ENCODE data around the gene VPS26C. TPM values are rescaled to one million over a fixed set of nuclear protein-coding genes. Genes with fewer than 3 reads are reported as not detected.

Gene VPS26C
- total RNA-seq, 2 experiments from 2014 or later: 61.4 to 62.8 TPM

- ChIA-PET CTCF (no interaction called here), POLR2A (no interaction called here)
These were observed 56.3 kb downstream of the VPS26C start for GRCh38 chr21:37210799-37211198.

DNA sequence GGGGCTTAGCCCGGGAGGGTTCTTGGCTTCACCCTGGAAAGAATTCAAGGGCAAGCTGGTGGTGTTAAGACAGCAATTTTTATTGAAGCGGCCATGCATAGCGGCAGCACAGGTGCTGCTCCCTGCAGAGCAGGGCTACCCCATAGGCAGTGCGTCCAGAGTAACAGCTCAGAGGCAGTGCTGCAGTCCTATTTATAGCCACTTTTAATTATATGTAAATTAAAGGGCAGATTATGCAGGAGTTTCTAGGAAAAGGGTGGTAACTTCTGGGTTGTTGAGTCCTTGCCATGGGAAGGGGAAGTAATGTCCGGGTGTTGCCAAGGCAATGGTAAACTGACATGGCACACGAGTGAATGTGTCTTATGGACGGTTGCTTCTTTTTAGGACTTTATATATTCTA lies 57.0 kb downstream of the VPS26C start:
- ChIA-PET CTCF (no interaction called here), POLR2A (no interaction called here)

GRCh38 chr21:37208741-37209225 lies 58.4 kb downstream of the VPS26C start:
- CTCF ChIA-PET: no interaction called here

DNA sequence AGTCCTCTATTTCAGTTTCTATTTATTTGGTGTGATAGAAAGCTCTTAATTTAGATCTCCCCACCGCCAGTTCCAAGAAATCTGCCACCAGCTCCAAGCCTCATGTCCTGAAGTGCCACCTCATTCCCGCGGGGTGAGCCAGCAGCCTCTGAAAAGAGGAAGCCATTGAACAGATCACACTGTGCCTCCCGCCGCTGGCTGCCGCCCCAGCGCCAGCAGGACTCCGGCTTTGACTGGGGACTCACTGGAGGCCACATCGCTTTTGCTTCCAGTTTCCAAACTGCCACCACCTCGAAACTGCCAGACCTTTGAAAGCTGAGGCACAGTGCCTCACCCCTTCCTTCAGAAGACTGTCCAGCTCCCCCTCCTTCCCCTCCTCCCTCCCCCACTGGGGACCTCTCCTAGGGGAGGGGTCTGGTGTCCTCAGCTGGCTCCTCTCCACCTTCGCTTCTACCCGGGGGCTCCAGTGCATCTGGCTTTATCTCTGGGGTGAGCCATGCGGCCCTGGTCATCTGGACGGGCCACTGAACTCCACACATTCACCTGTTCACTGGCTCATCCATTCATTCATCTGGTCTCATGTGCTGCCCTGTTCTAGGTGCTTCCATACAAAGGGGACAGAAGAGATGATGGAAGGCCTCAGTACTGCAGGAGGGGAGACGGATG lies 58.9 kb downstream of the VPS26C start:
- ChIA-PET CTCF (no interaction called here), POLR2A (no interaction called here)

More at GRCh38 chr21:37208741-37209225, 58.4 kb downstream of the VPS26C start:
- POLR2A ChIA-PET: no interaction called here

DNA sequence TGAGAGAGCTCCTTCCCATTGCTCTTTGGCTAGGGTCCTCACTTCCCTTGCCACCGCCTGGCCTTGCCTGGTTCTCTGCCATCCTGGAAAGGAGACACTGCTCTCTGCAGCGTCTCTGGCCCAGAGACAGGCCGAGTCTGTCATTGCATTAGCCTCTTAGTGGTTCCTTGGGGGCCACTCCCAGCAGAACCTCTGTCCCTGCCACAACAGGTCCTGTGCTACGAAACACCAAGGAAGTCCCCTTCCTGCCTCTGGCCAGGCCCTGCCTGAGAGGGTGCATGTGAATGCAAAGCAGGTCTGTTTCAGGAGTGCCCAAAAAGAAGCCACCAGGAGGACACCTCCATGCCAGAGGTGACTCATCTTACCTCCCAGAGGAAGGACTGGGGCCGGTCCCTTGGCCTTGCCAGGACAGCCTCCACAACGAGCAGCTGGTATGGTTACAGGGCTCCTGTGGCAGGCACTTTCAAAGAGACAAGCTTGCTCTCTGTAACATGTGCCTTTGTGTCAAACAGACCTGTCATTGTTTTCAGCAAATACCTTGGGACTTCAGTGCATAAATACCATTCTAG lies 59.6 kb downstream of the VPS26C start:
- ChIA-PET POLR2A (no interaction called here), CTCF (no interaction called here)

DNA sequence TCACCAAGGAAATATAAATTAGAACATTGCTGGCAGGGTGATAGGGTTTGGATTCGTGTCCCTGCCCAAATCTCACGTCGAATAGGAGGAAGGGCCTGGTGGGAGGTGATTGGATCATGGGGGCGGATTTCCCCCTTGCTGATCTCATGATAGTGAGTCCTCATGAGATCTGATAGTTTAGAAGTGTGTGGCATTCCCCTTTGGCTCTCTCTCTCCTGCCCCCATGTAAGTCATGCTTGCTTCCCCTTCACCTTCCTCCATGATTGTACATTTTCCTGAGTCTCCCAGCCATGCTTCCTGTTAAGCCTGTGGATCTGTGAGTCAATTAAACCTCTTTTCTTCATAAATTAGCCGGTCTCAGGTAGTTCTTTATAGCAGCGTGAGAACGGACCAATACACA lies 60.6 kb downstream of the VPS26C start:
- CTCF ChIA-PET: no interaction called here

GRCh38 chr21:37204580-37204979 lies 62.6 kb downstream of the VPS26C start:
- CTCF ChIA-PET: no interaction called here
- POLR2A ChIA-PET: interaction anchor here (1.3 kb wide), 1 partner anchor 16 kb away, joined by 6 read pairs; no protein-coding TSS in a partner anchor

More for the DNA sequence above, 60.6 kb downstream of the VPS26C start:
- POLR2A ChIA-PET: no interaction called here

DNA sequence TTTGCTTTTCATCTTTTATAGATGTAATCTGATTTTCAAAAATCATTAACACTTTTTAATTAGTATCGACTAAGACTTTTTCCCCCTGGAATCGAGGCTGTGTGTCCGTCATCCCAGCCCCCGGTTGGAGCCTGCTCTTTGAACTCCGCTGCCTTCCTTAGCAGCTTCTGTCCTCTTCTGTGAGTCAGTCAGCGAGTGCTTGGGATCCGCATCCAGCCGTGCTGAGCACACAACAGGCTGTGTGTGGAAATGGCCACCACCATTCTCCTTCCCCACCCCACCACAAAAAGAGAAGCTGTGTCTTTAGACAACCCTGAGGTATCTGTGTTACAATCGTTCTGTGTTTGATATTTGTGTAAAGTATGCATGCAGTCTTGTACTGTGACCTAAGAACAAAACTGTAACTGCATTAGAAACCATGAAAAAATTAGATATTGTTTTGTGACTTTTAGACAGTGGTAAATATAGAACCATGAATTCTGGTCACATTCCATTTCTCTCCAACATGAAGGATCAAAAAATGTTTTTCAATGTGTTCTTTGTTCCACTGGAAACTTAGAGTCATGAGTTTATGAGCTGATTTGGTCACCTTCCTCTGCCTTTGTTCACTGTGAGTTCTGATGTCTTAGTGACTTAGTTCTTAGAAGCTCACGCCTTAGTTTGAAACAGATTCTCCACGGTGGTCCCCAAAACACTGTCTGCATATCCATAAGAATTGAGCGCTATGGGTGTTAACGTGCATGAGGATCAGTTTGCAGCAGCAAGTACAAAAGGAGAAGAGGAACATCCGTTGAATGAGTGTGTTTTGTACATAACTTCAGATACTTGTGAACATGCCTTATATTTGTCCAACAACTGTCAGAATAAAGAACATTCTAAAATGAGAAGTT lies 64.7 kb downstream of the VPS26C start:
- POLR2A ChIA-PET: no interaction called here
- CTCF ChIA-PET: no interaction called here

- CTCF ChIA-PET: no interaction called here
- POLR2A ChIA-PET: no interaction called here
These were observed 66.3 kb downstream of the VPS26C start for GRCh38 chr21:37200641-37201480.

GRCh38 chr21:37199057-37199924 lies 67.8 kb downstream of the VPS26C start:
- ChIA-PET POLR2A (no interaction called here), CTCF (interaction anchor here (0.9 kb wide), 1 partner anchor 22 kb away, joined by 3 read pairs; no protein-coding TSS in a partner anchor)

DNA sequence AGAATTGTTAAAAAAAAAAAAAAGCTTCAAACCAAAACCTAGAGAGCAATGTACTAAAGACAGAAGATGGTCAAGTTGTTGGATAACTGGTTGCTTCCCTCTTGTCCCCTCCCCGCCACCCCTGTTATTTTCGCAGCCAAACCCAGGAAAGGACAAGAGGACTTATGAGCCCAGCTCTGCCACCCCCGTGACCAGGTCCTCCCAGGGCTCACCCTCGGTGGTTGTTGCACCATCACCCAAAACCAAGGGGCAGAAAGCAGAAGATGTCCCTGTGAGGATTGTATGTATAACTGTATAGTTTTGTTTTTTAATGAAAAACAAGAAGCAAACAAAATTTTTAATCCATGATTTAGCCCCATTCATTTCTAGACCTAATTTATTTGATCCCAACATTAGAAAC lies 69.4 kb downstream of the VPS26C start:
- CTCF ChIA-PET: no interaction called here
- POLR2A ChIA-PET: no interaction called here

DNA sequence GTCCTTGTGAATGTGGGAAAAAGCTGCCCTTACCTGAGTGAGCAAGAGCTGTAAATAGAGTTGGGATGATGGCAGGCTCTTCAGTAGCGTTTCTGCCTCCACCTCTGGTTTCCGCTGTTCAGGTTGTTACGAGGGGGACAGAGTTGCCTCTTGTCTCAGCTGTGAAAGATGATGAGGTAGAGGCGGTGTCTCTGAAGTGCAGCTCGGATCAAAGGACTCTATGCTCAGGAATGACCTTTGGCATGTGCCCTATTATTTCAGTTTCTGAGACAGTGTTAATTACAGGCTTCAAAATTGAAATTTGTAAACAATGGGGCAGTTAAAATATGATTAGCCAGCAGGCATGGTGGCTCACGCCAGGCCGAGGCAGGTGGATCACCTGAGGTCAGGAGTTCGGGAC lies 70.3 kb downstream of the VPS26C start:
- ChIA-PET CTCF (no interaction called here), POLR2A (no interaction called here)

GRCh38 chr21:37195610-37196009 lies 71.5 kb downstream of the VPS26C start:
- POLR2A ChIA-PET: no interaction called here
- CTCF ChIA-PET: no interaction called here

DNA sequence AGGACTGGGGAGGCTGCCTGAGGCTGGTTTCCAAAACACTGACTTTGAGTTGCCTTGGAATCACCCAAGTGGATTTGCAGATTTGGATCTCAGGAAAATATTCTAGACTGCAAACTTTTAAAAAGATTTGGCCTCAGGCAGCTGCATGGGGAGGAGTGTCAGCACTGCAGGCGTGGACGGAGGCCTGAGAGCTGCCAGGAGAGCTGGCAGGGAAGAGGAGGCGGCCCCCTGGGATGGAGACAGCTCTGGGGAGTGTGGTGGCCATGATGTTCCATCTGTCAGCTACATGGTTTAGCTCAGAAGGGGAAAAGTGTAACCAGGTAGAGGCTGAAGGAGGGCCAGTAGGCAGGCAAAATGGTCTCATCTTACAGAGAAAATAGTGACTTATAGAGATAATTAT lies 72.1 kb downstream of the VPS26C start:
- ChIA-PET POLR2A (no interaction called here), CTCF (no interaction called here)

GRCh38 chr21:37193676-37194075 lies 73.5 kb downstream of the VPS26C start:
- CTCF ChIA-PET: no interaction called here
- POLR2A ChIA-PET: no interaction called here

- ChIA-PET POLR2A (no interaction called here), CTCF (no interaction called here)
These were observed 74.1 kb downstream of the VPS26C start for GRCh38 chr21:37193006-37193405.

DNA sequence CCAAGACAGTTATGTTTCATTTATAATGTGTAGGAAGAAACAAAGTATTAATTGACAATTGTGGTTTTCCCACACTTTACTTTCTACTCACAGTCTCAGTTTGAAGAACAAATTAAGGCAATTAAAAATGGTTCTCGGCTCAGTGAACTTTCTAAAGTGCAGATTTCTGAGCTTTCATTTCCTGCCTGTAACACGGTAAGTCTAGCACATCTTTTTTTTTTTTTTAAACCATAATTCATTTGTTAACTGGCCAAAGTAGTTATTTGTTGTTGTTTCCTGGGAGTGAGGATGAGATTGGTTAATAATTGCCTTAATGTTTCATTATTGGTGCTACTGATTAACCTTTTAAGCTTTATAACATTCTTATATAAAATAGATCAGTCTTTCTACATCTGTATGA lies 75.1 kb downstream of the VPS26C start:
- ChIA-PET CTCF (no interaction called here), POLR2A (no interaction called here)

- POLR2A ChIA-PET: no interaction called here
- CTCF ChIA-PET: no interaction called here
These were observed 78.3 kb downstream of the VPS26C start for GRCh38 chr21:37188825-37189224.

- POLR2A ChIA-PET: no interaction called here
- CTCF ChIA-PET: no interaction called here
These were observed 80.2 kb downstream of the VPS26C start for GRCh38 chr21:37186983-37187382.
